Hematopoietic multipotent progenitor cell treated with erythropoietin and hydrocortisone succinate and interleukin-3 and kit ligand, for 6 days (in vitro differentiated cells): ENCODE measurements around the gene TRPC4.
"Not testable (repeated sequence)": the region's sequence is repeated elsewhere in the genome, so short reads cannot be mapped to it uniquely, and the experiment has no call there.

Experiments
- DNase-seq: peaks from one replicate; pipeline ENCODE4 v3.0.0-alpha.2; 2015

The TRPC4 gene

GRCh38 chr13:37811441-37811840, 58.1 kb downstream of the TRPC4 start:
- DNase-seq = no peak

- DNase-seq = no peak
Measured at GRCh38 chr13:37806666-37807065, 62.9 kb downstream of the TRPC4 start.

- DNase-seq = no peak
Measured at GRCh38 chr13:37797631-37798030, 71.9 kb downstream of the TRPC4 start.

- DNase-seq = not testable (repeated sequence)
Measured at GRCh38 chr13:37796795-37797194, 72.8 kb downstream of the TRPC4 start.

- no peak for DNase-seq
Measured at GRCh38 chr13:37795326-37795725, 74.2 kb downstream of the TRPC4 start.

- no peak for DNase-seq
Measured at GRCh38 chr13:37791699-37792098, 77.9 kb downstream of the TRPC4 start.

- DNase-seq = no peak
Measured at GRCh38 chr13:37788346-37788745, 81.2 kb downstream of the TRPC4 start.

- DNase-seq = no peak
Measured at GRCh38 chr13:37777676-37778075, 91.9 kb downstream of the TRPC4 start.

- DNase-seq = no peak
Measured at GRCh38 chr13:37775871-37776270, 93.7 kb downstream of the TRPC4 start.

GRCh38 chr13:37772644-37773043, 96.9 kb downstream of the TRPC4 start:
- DNase-seq = no peak

- DNase-seq = no peak
Measured at GRCh38 chr13:37769545-37769944, 100.0 kb downstream of the TRPC4 start.

- peak; percentile 17 for DNase-seq
Measured at GRCh38 chr13:37769078-37769477, 100.5 kb downstream of the TRPC4 start.

- no peak for DNase-seq
Measured at GRCh38 chr13:37766502-37766901, 103.1 kb downstream of the TRPC4 start.

- DNase-seq = no peak
Measured at GRCh38 chr13:37755349-37755748, 114.2 kb downstream of the TRPC4 start.

- DNase-seq = no peak
Measured at GRCh38 chr13:37753776-37754175, 115.8 kb downstream of the TRPC4 start.

GRCh38 chr13:37752146-37752545, 117.4 kb downstream of the TRPC4 start:
- DNase-seq = no peak

GRCh38 chr13:37751025-37751424, 118.5 kb downstream of the TRPC4 start:
- DNase-seq = no peak

- DNase-seq = no peak
Measured at GRCh38 chr13:37748913-37749312, 120.7 kb downstream of the TRPC4 start.

GRCh38 chr13:37747071-37747612, 122.4 kb downstream of the TRPC4 start:
- no peak for DNase-seq

GRCh38 chr13:37741536-37741935, 128.0 kb downstream of the TRPC4 start:
- no peak for DNase-seq

GRCh38 chr13:37736045-37736444, 133.5 kb downstream of the TRPC4 start:
- DNase-seq = no peak

- no peak for DNase-seq
Measured at GRCh38 chr13:37735293-37735692, 134.3 kb downstream of the TRPC4 start.

- no peak for DNase-seq
Measured at GRCh38 chr13:37729876-37730275, 139.7 kb downstream of the TRPC4 start.

- DNase-seq = no peak
Measured at GRCh38 chr13:37716420-37717195, 153.0 kb downstream of the TRPC4 start.

GRCh38 chr13:37715606-37716015, 154.0 kb downstream of the TRPC4 start:
- DNase-seq = peak; percentile 4
